Endothelial cell of umbilical vein (primary cell): ENCODE measurements around the gene KIF26B. TPM values are rescaled to one million over a fixed set of nuclear protein-coding genes. Genes with fewer than 3 reads are reported as not detected.

ENCODE experiments used
- BruUV-seq: library from RNA; stranded (reverse); fragments of 400-500 nt; replicated peaks from 2 replicates; lab custom pipeline; 2021; lab: Mats Ljungman, UMichigan
- CTCF ChIA-PET: fragments of 300-600, 350-600 bp; sonication (Branson Sonifier 250); formaldehyde crosslinking; loops from one replicate; lab custom pipeline; 2021; ENCODE audit warnings: antibody characterized with exemption, inconsistent platforms; lab: Charles Lee
- POLR2A ChIA-PET: fragments of 300-600, 350-600 bp; sonication (Branson Sonifier 250); formaldehyde crosslinking; loops from one replicate; lab custom pipeline; 2021; ENCODE audit warnings: antibody characterized with exemption, inconsistent platforms; lab: Charles Lee
- DNase-seq: peaks from one replicate; pipeline ENCODE4 v3.0.0-alpha.2; 2011; ENCODE audit warnings: low read depth, low spot score
- FAIRE-seq: peaks from 2 replicates; lab custom pipeline; 2011; peaks lifted over from hg19 to GRCh38; lab: Jason Lieb, UNC
- H2AFZ ChIP-seq: 2 replicates; pipeline ENCODE4 v1.6.0; 2012; ENCODE audit warnings: low read depth, low read length, control low read depth, inconsistent platforms
- H3K27ac ChIP-seq: 2 replicates; pipeline ENCODE4 v1.5.1; 2011; ENCODE audit warnings: low read depth, mild to moderate bottlenecking, control low read depth, low read length, moderate library complexity; ENCODE audit not compliant: insufficient read depth
- H3K27me3 ChIP-seq, 2 experiments: 2 replicates each; pipeline versions ENCODE4 v1.6.0 to v1.6.1; 2011; ENCODE audit warnings: low read length in 2 of 2, mixed read lengths in 1 of 2; ENCODE audit not compliant: control insufficient read depth in 2 of 2, insufficient read depth in 2 of 2
- H3K36me3 ChIP-seq, 2 experiments: 2 replicates in 1 of 2; 3 replicates in 1 of 2; pipeline ENCODE4 v1.5.1; 2011; ENCODE audit warnings: low read length in 2 of 2, mild to moderate bottlenecking in 1 of 2, moderate library complexity in 1 of 2; ENCODE audit not compliant: control insufficient read depth in 2 of 2, insufficient read depth in 2 of 2; ENCODE audit errors: extremely low read depth in 1 of 2
- H3K4me1 ChIP-seq: 3 replicates; pipeline ENCODE4 v1.5.1; 2011; ENCODE audit warnings: mild to moderate bottlenecking, low read length; ENCODE audit not compliant: control insufficient read depth, insufficient read depth; ENCODE audit errors: extremely low read depth
- H3K4me2 ChIP-seq: 2 replicates; pipeline ENCODE4 v1.6.1; 2011; ENCODE audit warnings: low read length, control low read depth, mixed read lengths; ENCODE audit not compliant: insufficient read depth
- H3K4me3 ChIP-seq, 3 experiments: fragments of 200-600 bp in 1 of 3; sonication (generic), shearing (Covaris generic) in 1 of 3; replicated peaks in 1 of 3; 2 replicates each; pipeline ENCODE4 v1.5.1; 2011 to 2016; ENCODE audit warnings: control low read depth in 3 of 3, low read length in 3 of 3, mild to moderate bottlenecking in 2 of 3, inconsistent platforms in 1 of 3, low read depth in 1 of 3, moderate library complexity in 1 of 3; ENCODE audit not compliant: insufficient read depth in 1 of 3
- H3K79me2 ChIP-seq: 2 replicates; pipeline ENCODE4 v1.6.0; 2012; ENCODE audit warnings: low read length, inconsistent platforms; ENCODE audit not compliant: control insufficient read depth, insufficient read depth
- H3K9ac ChIP-seq: replicated peaks from 2 replicates; pipeline ENCODE3; 2011; ENCODE audit warnings: low read length, control low read depth; ENCODE audit not compliant: insufficient read depth; ENCODE audit errors: extremely low read depth
- H3K9me1 ChIP-seq: replicated peaks from 3 replicates; pipeline ENCODE4 v1.6.0; 2011; ENCODE audit warnings: mild to moderate bottlenecking, low read length; ENCODE audit not compliant: control insufficient read depth, insufficient read depth; ENCODE audit errors: extremely low read depth
- H3K9me3 ChIP-seq: replicated peaks from 2 replicates; pipeline ENCODE4 v1.5.1; 2012; ENCODE audit warnings: low read length, inconsistent platforms; ENCODE audit not compliant: control insufficient read depth, insufficient read depth
- H4K20me1 ChIP-seq: replicated peaks from 2 replicates; pipeline ENCODE3; 2011; ENCODE audit warnings: mild to moderate bottlenecking, low read length; ENCODE audit not compliant: control insufficient read depth, insufficient read depth; ENCODE audit errors: extremely low read depth
- CTCF ChIP-seq, 2 donors: IDR thresholded peaks; 1 replicate in 1 of 2; 2 replicates in 1 of 2; pipeline ENCODE4 v1.5.1; 2011; ENCODE audit warnings: low read length in 2 of 2, mild to moderate bottlenecking in 2 of 2, moderate library complexity in 2 of 2, control low read depth in 1 of 2, inconsistent platforms in 1 of 2, low read depth in 1 of 2; ENCODE audit not compliant: insufficient read depth in 1 of 2; ENCODE audit errors: extremely low read depth in 1 of 2
- EZH2 ChIP-seq: IDR thresholded peaks from 2 replicates; pipeline ENCODE4 v1.6.1; 2012; ENCODE audit warnings: borderline replicate concordance, low read depth, mild to moderate bottlenecking, moderate library complexity, low read length, inconsistent platforms; ENCODE audit not compliant: severe bottlenecking
- FOS ChIP-seq: IDR thresholded peaks from 2 replicates; pipeline ENCODE4 v1.6.1; 2011; ENCODE audit warnings: mild to moderate bottlenecking, low read length, moderate library complexity, borderline replicate concordance; ENCODE audit not compliant: insufficient read depth
- GATA2 ChIP-seq: IDR thresholded peaks from 2 replicates; pipeline ENCODE4 v1.7.0; 2011; ENCODE audit warnings: low read depth, mild to moderate bottlenecking, moderate library complexity, mixed read lengths, low read length; ENCODE audit not compliant: insufficient read length, insufficient read depth
- JUN ChIP-seq: IDR thresholded peaks from 2 replicates; pipeline ENCODE4 v1.6.1; 2011; ENCODE audit warnings: borderline replicate concordance, low read depth; ENCODE audit not compliant: insufficient read length, insufficient read depth
- MAX ChIP-seq: IDR thresholded peaks from 2 replicates; pipeline ENCODE4 v1.6.1; 2011; ENCODE audit not compliant: insufficient read depth, insufficient read length
- MYC ChIP-seq: IDR thresholded peaks from one replicate; pipeline ENCODE4 v1.6.1; 2011; ENCODE audit warnings: mild to moderate bottlenecking, low read depth, low read length
- POLR2A ChIP-seq: IDR thresholded peaks from 2 replicates; pipeline ENCODE4 v1.6.1; 2012; ENCODE audit warnings: low read depth, mild to moderate bottlenecking, control low read depth, low read length
- POLR2AphosphoS5 ChIP-seq: IDR thresholded peaks from 2 replicates; pipeline ENCODE4 v1.6.1; 2012; ENCODE audit warnings: low read depth, mild to moderate bottlenecking, control low read depth, low read length, moderate library complexity; ENCODE audit not compliant: insufficient read depth
- dilution Hi-C: fragments of 300-500 bp; cut with MboI; formaldehyde crosslinking; loops from one replicate; pipeline ENCODE4 v1.15.0; 2019; ENCODE audit warnings: low sequenced_read_pairs; ENCODE audit not compliant: extremely low pct_ligation_motif_present
- intact Hi-C: fragments of 100-400 bp; cut with micrococcal nuclease; formaldehyde crosslinking; loops from one replicate; pipeline ENCODE4 v1.10.0; 2022
- polyA plus RNA-seq, 4 experiments: library from polyadenylated mRNA; depleted of rRNA in 3 of 4; stranded (reverse) in 3 of 4; unstranded in 1 of 4; fragments of >200 nt; gene quantifications; 2 replicates each; pipeline versions ENCODE4 v1.2.1 to v1.2.3, GENCODE V29; 2011 to 2012; ENCODE audit warnings: missing spikeins in 1 of 4
- total RNA-seq: library from RNA; stranded (reverse); gene quantifications from 2 replicates; pipeline ENCODE4 v1.2.3, GENCODE V29; 2021

KIF26B gene
- total and polyA plus RNA-seq, 2 donors (not counting 3 experiments of a cell fraction or from before 2014, with no cell fraction given), result 0.04 to 0.49 TPM

- Histone ChIP-seq H3K36me3 (no peaks in the 10 kb centered on the region), H3K79me2 (no peaks in the 10 kb centered on the region), H3K4me1 (no peaks in the 10 kb centered on the region), H3K4me2 (no peak overlapping the region), H3K9me1 (no peaks in the 10 kb centered on the region), H3K9me3 (no peaks in the 10 kb centered on the region), H3K9ac (no peak overlapping the region), H3K27ac (no peak overlapping the region), H4K20me1 (no peaks in the 10 kb centered on the region), H2AFZ (no peak overlapping the region), H3K27me3 (no peaks in the 10 kb centered on the region), H3K4me3 (no peak overlapping the region)
- dilution Hi-C loops (no loop called here), intact Hi-C loops (no loop called here)
- TF ChIP-seq FOS (no peak), GATA2 (no peak), MYC (no peak), JUN (no peak), POLR2AphosphoS5 (no peak), MAX (no peak), POLR2A (no peak), EZH2 (no peak), CTCF (IDR thresholded peaks at IDR 0.05; ENCODE audit: extremely low read depth in 1 of 2, insufficient read depth in 1 of 2, low read depth in 1 of 2, low read length in 2 of 2) (no peak)
- ChIA-PET POLR2A (no interaction called here), CTCF (no interaction called here)
- FAIRE-seq (no peak), DNase-seq (no peak)
- no TSS peak for BruUV-seq
Observed at GRCh38 chr1:245453541-245453940, 298.8 kb downstream of the KIF26B start.
